ENCODE measurements around the gene PEX7.
"Not testable (repeated sequence)": the region's sequence is repeated elsewhere in the genome, so short reads cannot be mapped to it uniquely, and the experiment has no call there.

The PEX7 gene

DNA sequence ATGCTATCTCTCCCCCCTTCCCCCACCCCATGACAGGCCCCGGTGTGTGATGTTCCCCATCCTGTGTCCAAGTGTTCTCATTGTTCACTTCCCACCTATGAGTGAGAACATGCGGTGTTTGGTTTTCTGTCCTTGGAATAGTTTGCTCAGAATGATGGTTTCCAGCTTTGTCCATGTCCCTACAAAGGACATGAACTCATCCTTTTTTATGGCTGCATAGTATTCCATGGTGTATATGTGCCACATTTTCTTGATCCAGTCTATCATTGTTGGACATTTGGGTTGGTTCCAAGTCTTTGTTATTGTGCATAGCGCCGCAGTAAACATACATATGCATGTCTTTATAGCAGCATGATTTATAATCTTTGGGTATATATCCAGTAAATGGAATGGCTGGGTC, 24.1 kb downstream of the PEX7 start:
- DNase-seq: not testable (repeated sequence)

DNA sequence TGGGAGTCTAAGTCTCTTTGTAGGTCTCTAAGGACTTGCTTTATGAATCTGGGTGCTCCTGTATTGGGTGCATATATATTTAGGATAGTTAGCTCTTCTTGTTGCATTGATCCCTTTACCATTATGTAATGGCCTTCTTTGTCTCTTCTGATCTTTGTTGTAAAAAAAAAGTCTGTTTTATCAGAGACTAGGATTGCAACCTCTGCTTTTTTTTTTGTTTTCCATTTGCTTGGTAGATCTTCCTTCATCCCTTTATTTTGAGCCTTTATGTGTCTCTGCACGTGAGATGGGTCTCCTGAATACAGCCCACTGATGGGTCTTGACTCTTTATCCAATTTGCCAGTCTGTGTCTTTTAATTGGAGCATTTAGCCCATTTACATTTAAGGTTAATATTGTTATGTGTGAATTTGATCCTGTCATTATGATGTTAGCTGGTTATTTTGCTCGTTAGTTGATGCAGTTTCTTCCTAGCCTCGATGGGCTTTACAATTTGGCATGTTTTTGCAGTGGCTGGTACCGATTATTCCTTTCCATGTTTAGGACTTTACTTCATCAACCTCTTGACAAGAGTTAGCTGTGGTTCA, 27.7 kb downstream of the PEX7 start:
- not testable (repeated sequence) for DNase-seq

- no peak for DNase-seq
Observed at GRCh38 chr6:136859430-136859829, 37.0 kb downstream of the PEX7 start.

GRCh38 chr6:136860043-136860442, 37.7 kb downstream of the PEX7 start:
- no peak for DNase-seq

DNA sequence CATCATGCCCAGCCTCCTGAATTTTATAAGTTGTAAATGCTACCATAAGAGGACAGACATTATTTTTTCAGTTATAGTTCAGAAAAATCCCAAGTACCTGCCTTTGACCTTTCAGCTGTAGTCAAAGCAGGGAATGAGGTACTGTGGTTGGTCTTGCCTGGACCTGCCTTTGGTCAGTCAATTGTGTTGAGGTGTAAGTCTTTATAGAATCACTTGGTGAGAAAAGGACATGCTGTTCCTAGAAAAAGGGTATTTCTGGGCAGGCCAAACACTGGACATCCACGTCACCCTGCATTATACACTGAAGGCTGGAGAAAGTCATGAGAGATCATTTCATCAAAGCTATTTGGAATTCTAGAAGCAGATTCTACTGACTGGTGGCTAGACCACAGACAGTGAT, 40.3 kb downstream of the PEX7 start:
- no peak for DNase-seq

DNA sequence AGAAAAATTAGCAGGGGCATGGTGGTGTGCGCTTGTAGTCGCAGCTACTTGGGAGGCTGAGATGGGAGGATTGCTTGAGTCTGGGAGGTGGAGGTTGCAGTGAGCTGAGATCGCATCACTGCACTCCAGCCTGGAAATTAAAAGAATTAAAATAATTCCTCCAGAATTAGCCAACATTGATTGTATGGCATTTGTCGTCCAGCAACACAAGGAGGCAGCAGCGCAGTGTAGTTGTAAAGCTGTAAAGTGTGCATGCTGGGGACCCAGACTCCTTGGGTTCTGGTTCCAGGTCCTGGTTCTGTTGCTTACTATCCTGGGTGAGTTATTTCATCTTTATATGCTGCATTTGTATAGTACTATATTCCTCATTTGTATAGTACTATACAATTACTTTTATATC, 41.4 kb downstream of the PEX7 start:
- DNase-seq: no peak

DNA sequence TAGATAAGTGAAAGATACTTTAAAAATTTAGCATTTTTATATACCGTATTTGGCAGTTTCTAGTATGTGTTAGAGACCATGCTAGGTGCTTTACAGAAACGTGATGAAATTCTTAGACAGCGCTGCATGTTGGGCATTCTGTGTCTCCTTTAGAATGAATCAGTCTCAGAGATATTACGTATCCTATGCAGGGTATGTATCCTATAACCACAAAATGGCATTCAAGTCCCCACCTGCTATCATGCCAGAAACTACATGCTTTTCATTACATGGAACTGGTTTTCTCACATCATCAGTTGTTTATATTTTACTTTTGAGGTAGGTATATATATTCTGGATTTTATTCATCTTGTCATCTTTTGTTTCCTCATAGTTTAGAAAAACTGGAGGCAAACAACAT, 42.3 kb downstream of the PEX7 start:
- DNase-seq: no peak

GRCh38 chr6:136866872-136867416, 44.6 kb downstream of the PEX7 start:
- DNase-seq: no peak

GRCh38 chr6:136869451-136869850, 47.1 kb downstream of the PEX7 start:
- DNase-seq: no peak

GRCh38 chr6:136873748-136874147, 51.4 kb downstream of the PEX7 start:
- no peak for DNase-seq

DNA sequence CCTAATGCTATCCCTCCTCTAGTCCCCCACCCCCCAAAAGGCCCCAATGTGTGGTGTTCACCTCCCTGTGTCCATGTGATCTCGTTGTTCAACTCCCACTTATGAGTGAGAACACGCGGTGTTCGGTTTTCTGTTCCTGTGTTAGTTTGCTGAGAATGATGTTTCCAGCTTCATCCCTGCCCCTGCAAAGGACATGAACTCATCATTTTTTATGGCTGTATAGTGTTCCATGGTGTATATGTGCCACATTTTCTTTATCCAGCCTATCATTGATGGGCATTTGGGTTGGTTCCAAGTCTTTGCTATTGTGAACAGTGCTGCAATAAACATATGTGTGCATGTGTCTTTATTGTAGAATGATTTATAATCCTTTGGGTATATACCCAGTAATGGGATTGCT, 54.1 kb downstream of the PEX7 start:
- DNase-seq: not testable (repeated sequence)

DNA sequence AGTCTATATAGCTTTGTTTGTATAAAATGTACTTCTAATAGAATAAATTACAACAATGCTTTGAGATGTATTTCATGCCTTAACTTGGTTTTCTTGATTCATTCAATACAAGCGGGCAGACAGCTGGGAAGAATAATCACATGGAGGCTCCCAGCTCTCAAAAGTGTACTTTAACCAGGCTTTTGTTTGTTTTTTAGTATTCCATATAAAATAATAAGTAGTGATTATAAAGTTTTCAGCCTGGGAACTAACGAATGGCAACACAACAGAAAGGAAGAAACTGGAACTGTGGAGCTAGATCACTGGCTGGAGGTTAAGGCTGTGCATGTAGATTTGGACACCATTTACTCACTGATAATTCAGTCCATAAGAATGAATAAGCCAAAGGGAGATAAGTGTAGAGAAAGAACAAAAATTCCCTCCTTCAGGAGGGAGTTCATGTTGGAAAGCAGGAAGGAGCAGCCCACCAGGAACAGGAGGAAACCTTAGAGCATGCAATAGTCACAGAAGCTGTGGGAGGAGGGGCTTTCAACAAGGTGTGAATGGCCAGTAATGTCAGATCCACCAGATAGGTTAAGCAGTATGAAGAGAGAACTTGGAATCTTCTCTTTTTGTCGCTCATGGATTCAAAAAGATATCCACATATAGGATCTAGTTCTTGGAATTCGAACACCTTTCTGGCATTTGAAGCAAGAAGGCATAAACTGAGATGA, 58.5 kb downstream of the PEX7 start:
- no peak for DNase-seq

- no peak for DNase-seq
Observed at GRCh38 chr6:136886091-136886490, 63.7 kb downstream of the PEX7 start.

- DNase-seq: no peak
Observed at GRCh38 chr6:136887953-136888352, 65.6 kb downstream of the PEX7 start.

GRCh38 chr6:136889271-136890193, 67.1 kb downstream of the PEX7 start:
- DNase-seq: no peak

DNA sequence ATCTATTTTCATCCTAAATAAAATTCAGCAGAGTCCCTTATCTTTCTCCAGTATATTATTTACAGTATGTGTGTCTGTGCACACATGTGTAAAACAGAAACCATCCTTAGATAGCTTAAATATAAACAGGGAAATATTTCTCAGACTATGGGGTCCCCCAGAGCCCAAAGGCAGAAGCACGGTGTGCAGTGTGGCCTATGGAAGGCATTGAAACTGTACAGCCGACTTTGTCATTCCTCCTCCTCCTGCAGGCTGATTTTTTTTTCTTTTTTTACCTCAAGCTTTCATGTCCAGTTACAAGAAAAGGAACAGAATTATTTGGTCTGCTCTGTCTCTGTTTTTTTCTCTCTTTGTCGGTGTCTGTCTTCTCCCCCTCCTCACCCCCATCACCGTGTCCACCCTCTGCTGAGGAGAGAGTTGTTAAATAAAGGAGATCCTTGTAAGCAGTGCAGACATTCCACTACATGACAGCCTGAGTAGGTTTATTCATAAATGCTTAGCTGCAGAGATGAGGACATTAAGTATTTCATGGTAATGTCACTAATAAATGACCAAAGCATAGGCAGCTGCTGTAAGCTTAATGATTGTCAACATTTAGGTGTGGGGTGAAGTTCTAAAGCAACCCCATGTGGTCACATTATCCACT, 67.9 kb downstream of the PEX7 start:
- DNase-seq: no peak

DNA sequence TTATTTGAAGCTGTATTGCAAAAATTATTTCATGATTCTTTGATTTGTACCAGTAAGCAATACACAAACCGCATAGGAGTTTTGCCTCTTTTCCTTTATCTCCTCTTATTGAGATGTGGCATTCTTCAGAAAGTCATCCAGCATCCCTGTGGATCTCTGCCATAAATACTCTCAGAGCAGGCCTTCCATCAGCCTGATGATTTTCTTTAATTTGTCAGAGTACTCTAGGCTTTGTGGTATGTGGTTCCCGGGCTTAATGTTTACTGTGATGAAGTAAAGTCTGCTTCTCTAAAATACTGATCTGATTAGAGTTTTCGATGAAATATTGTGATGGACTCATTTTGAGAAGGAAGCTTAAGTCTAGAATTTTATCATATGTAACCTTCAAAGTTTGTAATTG, 68.6 kb downstream of the PEX7 start:
- DNase-seq: no peak

GRCh38 chr6:136893187-136893586, 70.8 kb downstream of the PEX7 start:
- DNase-seq: no peak

DNA sequence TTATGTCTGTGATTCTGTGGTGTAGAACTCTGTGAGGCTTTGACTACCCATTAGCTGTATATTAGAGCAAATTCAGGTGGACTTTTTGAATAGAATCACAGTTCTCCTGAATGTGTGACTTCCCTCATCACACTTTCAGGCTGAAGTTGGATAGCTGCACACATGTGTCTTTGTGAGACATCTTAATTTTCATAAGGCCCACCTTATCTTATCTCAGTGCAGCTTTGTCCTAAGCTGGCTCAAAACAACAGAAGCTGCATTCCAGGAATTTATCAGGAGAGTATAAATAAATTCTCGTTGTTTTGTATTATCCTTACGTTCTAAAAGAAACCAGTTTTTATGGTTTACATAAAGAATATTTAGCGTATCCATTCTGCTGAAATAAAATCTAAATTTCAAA, 73.5 kb downstream of the PEX7 start:
- DNase-seq: no peak

DNA sequence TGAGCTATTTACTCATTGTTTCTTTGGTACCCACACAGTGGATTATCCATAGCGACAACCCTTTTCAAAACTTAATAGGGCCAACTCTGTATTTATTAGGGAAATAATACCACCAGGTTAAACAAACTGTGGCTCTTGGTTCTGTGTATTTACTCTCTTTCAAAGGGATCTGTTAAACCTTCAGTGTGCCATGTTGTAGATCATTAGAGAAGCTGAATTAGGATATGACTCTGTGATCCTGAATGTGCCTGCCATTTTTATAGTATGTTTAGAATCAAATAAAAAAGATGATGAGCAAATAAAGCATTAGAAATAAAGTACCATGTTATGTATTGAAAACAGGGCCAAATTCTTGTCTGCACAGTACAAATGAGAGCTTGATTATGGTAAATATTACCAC, 74.7 kb downstream of the PEX7 start:
- DNase-seq: no peak

DNA sequence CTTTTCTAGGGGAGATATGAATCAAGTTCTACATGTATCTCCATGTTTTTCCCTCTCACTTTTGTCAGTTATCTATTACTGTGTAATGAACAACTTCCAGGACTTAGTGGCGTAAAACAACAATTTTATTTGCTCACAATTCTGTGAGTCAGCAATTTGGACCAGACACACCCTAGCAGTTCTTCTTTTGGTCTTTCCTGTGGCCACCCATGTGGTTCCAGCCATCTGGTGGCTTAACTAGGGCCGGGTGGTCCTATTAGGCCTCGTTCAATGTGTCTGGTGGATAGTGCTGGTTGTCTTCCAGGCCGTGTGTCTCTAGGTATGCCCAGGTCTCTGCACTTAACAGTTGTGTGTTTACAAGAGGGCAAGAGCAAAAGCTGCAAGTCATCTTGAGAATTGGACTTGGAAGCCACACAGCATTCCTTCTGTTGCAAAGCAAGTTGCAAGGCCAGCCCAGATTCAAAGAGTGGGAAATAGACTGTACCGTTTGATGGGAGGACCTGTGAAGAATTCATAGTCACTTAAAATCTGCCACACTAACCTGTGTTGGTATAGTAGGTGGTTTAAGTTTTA, 78.9 kb downstream of the PEX7 start:
- no peak for DNase-seq

DNA sequence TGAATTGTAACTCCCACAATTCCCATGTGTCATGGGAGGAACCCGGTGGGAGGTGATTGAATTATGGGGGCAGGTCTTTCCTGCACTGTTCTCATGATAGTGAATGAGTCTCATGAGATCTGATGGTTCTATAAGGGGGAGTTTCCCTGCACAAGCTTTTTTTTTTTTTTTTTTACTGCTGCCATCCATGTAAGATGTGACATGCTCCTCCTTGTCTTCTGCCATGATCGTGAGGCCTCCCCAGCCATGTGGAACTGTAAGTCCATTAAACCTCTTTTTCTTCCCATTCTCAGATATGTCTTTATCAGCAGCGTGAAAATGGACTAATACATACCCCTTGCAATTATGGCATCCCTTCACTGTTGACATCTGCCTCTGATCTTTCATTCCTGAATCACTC, 82.1 kb downstream of the PEX7 start:
- not testable (repeated sequence) for DNase-seq

GRCh38 chr6:136914947-136915346, 92.6 kb downstream of the PEX7 start:
- no peak for DNase-seq

Data from activated naive CD4-positive, alpha-beta T cell treated with anti-CD3 and anti-CD28 coated beads, Interleukin-2, amount 50 U/mL, for 16 hours (primary cell).